Psoas muscle (tissue), 8 donors: ENCODE results near the gene C8G. TPM values are rescaled to one million over a fixed set of nuclear protein-coding genes. Genes with fewer than 3 reads are reported as not detected.

Source experiments
- ATAC-seq, 4 donors: fragments of 200-7000 bp; cut with Tn5 transposase; one replicate each; pipeline ENCODE4 v1.9.1; 2020; ENCODE audit warnings: moderate library complexity in 3 of 4, mild to moderate bottlenecking in 2 of 4
- DNase-seq, 2 donors: peaks; one replicate each; pipeline ENCODE4 v3.0.0-alpha.2; 2020
- H3K27ac ChIP-seq: fragments of 200-600 bp; one replicate; pipeline ENCODE4 v1.8.0; 2022
- H3K27me3 ChIP-seq, 3 donors: fragments of 200-600 bp in 1 of 3; one replicate each; pipeline versions ENCODE4 v1.6.1 to v1.8.0; 2013 to 2022; ENCODE audit warnings: low read length in 2 of 3, mild to moderate bottlenecking in 2 of 3, moderate library complexity in 1 of 3; ENCODE audit not compliant: insufficient read depth in 3 of 3
- H3K36me3 ChIP-seq, 2 donors: fragments of 200-600 bp in 1 of 2; one replicate each; pipeline versions ENCODE4 v1.6.1 to v1.8.0; 2013 to 2022; ENCODE audit warnings: low read depth in 1 of 2, mild to moderate bottlenecking in 1 of 2, moderate library complexity in 1 of 2; ENCODE audit not compliant: insufficient read depth in 1 of 2
- H3K4me1 ChIP-seq: fragments of 200-600 bp; one replicate; pipeline ENCODE4 v1.8.0; 2022
- H3K4me3 ChIP-seq: fragments of 200-600 bp; one replicate; pipeline ENCODE4 v1.8.0; 2022; ENCODE audit warnings: mild to moderate bottlenecking
- H3K9me3 ChIP-seq: fragments of 200-600 bp; one replicate; pipeline ENCODE4 v1.8.0; 2022
- CTCF ChIP-seq: fragments of 200-600 bp; IDR thresholded peaks from one replicate; pipeline ENCODE4 v1.8.0; 2022; ENCODE audit warnings: antibody characterized with exemption
- WGBS, 3 donors: extraction: QIAGEN DNeasy Blood & Tissue Kit; methylation state at CpG; one replicate each; pipeline versions ENCODE4 v1.1.6 to v1.1.7; 2013; 5-methylcytosine and 5-hydroxymethylcytosine counted together
- intact Hi-C, 2 donors: fragments of 100-400 bp; cut with DNase I; formaldehyde crosslinking; loops; one replicate each; pipeline versions ENCODE4 v1.11.0 to v1.14.2; 2022
- polyA plus RNA-seq, 3 donors: library from polyadenylated mRNA; stranded (reverse); fragments of 200-250 nt; gene quantifications; one replicate each; pipeline ENCODE4 v1.2.3, GENCODE V29; 2013
- total RNA-seq, 4 donors: library from RNA; stranded (reverse); fragmentation: NEBNext Ultra II Directional in 2 of 4; extraction: Animal tissue kit (Norgen Biotek cat#: 25700) in 2 of 4; gene quantifications; one replicate each; pipeline versions ENCODE4 v1.2.1 to v1.2.4, GENCODE V29; 2021 to 2023
- donor health status: healthy with polysubstance abuse.
- donor health status: DM: no; HTN: no; CAD: no; lungs with moderate emphysema.
- donor health status: Bipolar disorder and iron deficiency.
- donor health status: healthy.
- donor health status: DM: yes; HTN: yes; CAD: no.
- donor health status: DM: no; HTN: no; CAD: no.
- donor health status: DM: no; HTN: no; CAD: no.
- donor health status: DM: yes; HTN: yes; CAD: no.

C8G gene
- total and polyA plus RNA-seq, 7 donors, result 1.7 to 7.9 (median 5.1) TPM

GRCh38 chr9:136969774-136970173 is 24.7 kb downstream of the C8G start:
- H3K36me3 ChIP-seq, result no peaks in the 10 kb centered on the region
- no peak for TF ChIP-seq CTCF
- H3K27me3 ChIP-seq, result peaks cover 0 to 4% (median 0%) of the 10 kb centered on the region in 3 donors
- DNase-seq (no peak), ATAC-seq (no peak)
- intact Hi-C loops, result no loop called here
- H3K9me3 ChIP-seq, result no peaks in the 10 kb centered on the region
- no peaks in the 10 kb centered on the region for H3K4me1 ChIP-seq
- H3K27ac ChIP-seq, result no peak overlapping the region
- 64 to 86% (median 86%) methylated on average over 3 to 5 of the region's 5 CpGs for WGBS, 3 donors
- H3K4me3 ChIP-seq, result no peak overlapping the region

GRCh38 chr9:136970361-136970760 is 25.3 kb downstream of the C8G start:
- Histone ChIP-seq H3K27me3 (peaks cover 0 to 4% (median 0%) of the 10 kb centered on the region in 3 donors), H3K4me3 (no peak overlapping the region), H3K27ac (no peak overlapping the region), H3K36me3 (no peaks in the 10 kb centered on the region), H3K9me3 (no peaks in the 10 kb centered on the region), H3K4me1 (no peaks in the 10 kb centered on the region)
- WGBS, 3 donors, result 80 to 88% (median 85%) methylated on average over 10 to 11 of the region's 11 CpGs
- DNase-seq (no peak), ATAC-seq (no peak)
- intact Hi-C loops, result no loop called here
- no peak for TF ChIP-seq CTCF

GRCh38 chr9:136971746-136972145 is 26.7 kb downstream of the C8G start:
- Histone ChIP-seq H3K27me3 (no peaks in the 10 kb centered on the region), H3K4me3 (no peak overlapping the region), H3K36me3 (no peaks in the 10 kb centered on the region), H3K27ac (no peak overlapping the region), H3K9me3 (no peaks in the 10 kb centered on the region), H3K4me1 (peaks cover 6% of the 10 kb centered on the region)
- intact Hi-C loops, result no loop called here
- no peak for TF ChIP-seq CTCF
- 82 to 83% (median 83%) methylated on average over 12 to 14 of the region's 14 CpGs for WGBS, 3 donors
- DNase-seq (no peak), ATAC-seq (no peak)

- H3K4me3 ChIP-seq, result no peak overlapping the region
- ATAC-seq (no peak), DNase-seq (no peak)
- H3K36me3 ChIP-seq, result no peaks in the 10 kb centered on the region
- no peaks in the 10 kb centered on the region for H3K9me3 ChIP-seq
- H3K27me3 ChIP-seq, result no peaks in the 10 kb centered on the region
- no peak for TF ChIP-seq CTCF
- whole genome bisulfite sequencing, 3 donors, result 68 to 72% (median 71%) methylated on average over 10 to 11 of the region's 11 CpGs
- H3K27ac ChIP-seq, result no peak overlapping the region
- H3K4me1 ChIP-seq, result peaks cover 6% of the 10 kb centered on the region
- intact Hi-C loops, result no loop called here
These were observed 27.3 kb downstream of the C8G start for GRCh38 chr9:136972335-136972734.

GRCh38 chr9:136972743-136973142 is 27.7 kb downstream of the C8G start:
- intact Hi-C loops, result no loop called here
- Histone ChIP-seq H3K9me3 (no peaks in the 10 kb centered on the region), H3K4me3 (no peak overlapping the region), H3K27ac (no peak overlapping the region), H3K4me1 (peaks cover 9% of the 10 kb centered on the region), H3K36me3 (no peaks in the 10 kb centered on the region), H3K27me3 (peaks cover 0 to 1% (median 0%) of the 10 kb centered on the region in 3 donors)
- DNase-seq (no peak), ATAC-seq (no peak)
- TF ChIP-seq CTCF, result no peak
- 33 to 58% (median 45%) methylated on average over 12 to 13 of the region's 13 CpGs for WGBS, 3 donors
